WTC11 (cell line): ENCODE results near the gene ALDOB. TPM values are rescaled to one million over a fixed set of nuclear protein-coding genes. Genes with fewer than 3 reads are reported as not detected.

Experiments
- ATAC-seq: fragments of 200-7000 bp; cut with Tn5 transposase; 2 replicates; pipeline ENCODE4 v1.10.0; 2021; ENCODE audit warnings: mild to moderate bottlenecking, moderate library complexity
- CTCF ChIA-PET: fragments of 300-600 bp; sonication (Branson Sonifier 250); formaldehyde crosslinking; loops from one replicate; lab custom pipeline; 2021; ENCODE audit warnings: antibody characterized with exemption; lab: Charles Lee
- POLR2A ChIA-PET: fragments of 350-600 bp; sonication (Branson Sonifier 250); formaldehyde crosslinking; loops from one replicate; lab custom pipeline; 2021; ENCODE audit warnings: antibody characterized with exemption; lab: Charles Lee
- DNase-seq: peaks from one replicate; pipeline ENCODE4 v3.0.0; 2021; ENCODE audit warnings: low spot score
- H3K27ac Mint-ChIP-seq: 2 replicates; pipeline ENCODE4 v1.8.0; 2021; ENCODE audit warnings: mixed read lengths
- H3K27me3 Mint-ChIP-seq: 2 replicates; pipeline ENCODE4 v1.8.0; 2021; ENCODE audit warnings: low read depth, mild to moderate bottlenecking, moderate library complexity, mixed read lengths
- H3K36me3 Mint-ChIP-seq: 2 replicates; pipeline ENCODE4 v1.8.0; 2021; ENCODE audit warnings: mixed read lengths
- H3K4me1 Mint-ChIP-seq: 2 replicates; pipeline ENCODE4 v1.8.0; 2022; ENCODE audit warnings: mixed read lengths
- H3K4me3 Mint-ChIP-seq: 2 replicates; pipeline ENCODE4 v1.8.0; 2021; ENCODE audit warnings: mild to moderate bottlenecking, moderate library complexity, mixed read lengths
- H3K9me3 Mint-ChIP-seq: 2 replicates; pipeline ENCODE4 v1.8.0; 2021; ENCODE audit warnings: mixed read lengths
- ATF3 ChIP-seq: sonication (generic); formaldehyde crosslinking; conservative IDR thresholded peaks from 2 replicates; pipeline ENCODE4 v1.8.1; 2022; ENCODE audit warnings: mild to moderate bottlenecking, missing genetic modification reagents
- ESRRA ChIP-seq: sonication (generic); formaldehyde crosslinking; IDR thresholded peaks from 2 replicates; pipeline ENCODE4 v1.8.1; 2022; ENCODE audit warnings: mild to moderate bottlenecking, missing genetic modification reagents, borderline replicate concordance
- FOXJ3 ChIP-seq: sonication (generic); formaldehyde crosslinking; IDR thresholded peaks from 2 replicates; pipeline ENCODE4 v1.9.0; 2021; ENCODE audit warnings: missing genetic modification reagents, mild to moderate bottlenecking, borderline replicate concordance
- GABPB1 ChIP-seq: sonication (generic); formaldehyde crosslinking; IDR thresholded peaks from 2 replicates; pipeline ENCODE4 v1.8.1; 2023; ENCODE audit warnings: mild to moderate bottlenecking, missing genetic modification reagents
- HMGXB4 ChIP-seq: sonication (generic); formaldehyde crosslinking; IDR thresholded peaks from 2 replicates; pipeline ENCODE4 v1.8.1; 2023; ENCODE audit warnings: mild to moderate bottlenecking, moderate library complexity, missing genetic modification reagents
- JUN ChIP-seq: sonication (generic); formaldehyde crosslinking; IDR thresholded peaks from 2 replicates; pipeline ENCODE4 v1.8.0; 2023; ENCODE audit warnings: mild to moderate bottlenecking, missing genetic modification reagents
- KAT7 ChIP-seq: sonication (generic); formaldehyde crosslinking; IDR thresholded peaks from 2 replicates; pipeline ENCODE4 v1.8.1; 2023; ENCODE audit warnings: missing genetic modification reagents, mild to moderate bottlenecking, borderline replicate concordance
- MYBL2 ChIP-seq: sonication (generic); formaldehyde crosslinking; IDR thresholded peaks from 2 replicates; pipeline ENCODE4 v1.8.1; 2023; ENCODE audit warnings: mild to moderate bottlenecking, moderate library complexity, missing genetic modification reagents
- NR3C1 ChIP-seq: sonication (generic); formaldehyde crosslinking; conservative IDR thresholded peaks from 2 replicates; pipeline ENCODE4 v1.8.1; 2023; ENCODE audit warnings: low read depth, mild to moderate bottlenecking, missing genetic modification reagents
- PRDM15 ChIP-seq: sonication (generic); formaldehyde crosslinking; IDR thresholded peaks from 2 replicates; pipeline ENCODE4 v1.8.0; 2022; ENCODE audit warnings: missing genetic modification reagents
- SMAD4 ChIP-seq: sonication (generic); formaldehyde crosslinking; IDR thresholded peaks from 2 replicates; pipeline ENCODE4 v1.8.0; 2022; ENCODE audit warnings: mild to moderate bottlenecking, missing genetic modification reagents
- TCF7 ChIP-seq: sonication (generic); formaldehyde crosslinking; IDR thresholded peaks from 2 replicates; pipeline ENCODE4 v1.8.0; 2022; ENCODE audit warnings: mild to moderate bottlenecking, low read depth, missing genetic modification reagents, moderate library complexity
- TEAD4 ChIP-seq: sonication (generic); formaldehyde crosslinking; IDR thresholded peaks from 2 replicates; pipeline ENCODE4 v1.8.0; 2022; ENCODE audit warnings: mild to moderate bottlenecking, missing genetic modification reagents
- ZNF121 ChIP-seq: sonication (generic); formaldehyde crosslinking; IDR thresholded peaks from 2 replicates; pipeline ENCODE4 v1.8.0; 2023; ENCODE audit warnings: missing genetic modification reagents
- ZNF263 ChIP-seq: sonication (generic); formaldehyde crosslinking; IDR thresholded peaks from 2 replicates; pipeline ENCODE4 v1.8.1; 2022; ENCODE audit warnings: low read depth, mild to moderate bottlenecking, moderate library complexity, missing genetic modification reagents
- ZNF396 ChIP-seq: fragments of 250-450 bp; sonication (Bioruptor Pico); IDR thresholded peaks from 2 replicates; pipeline ENCODE4 v1.8.0; 2021; ENCODE audit warnings: mild to moderate bottlenecking, moderate library complexity, borderline replicate concordance
- ZNF416 ChIP-seq: fragments of 250-450 bp; sonication (Bioruptor Pico); IDR thresholded peaks from 2 replicates; pipeline ENCODE4 v1.9.0; 2021; ENCODE audit warnings: mild to moderate bottlenecking, inconsistent platforms
- ZNF423 ChIP-seq: fragments of 250-450 bp; sonication (Bioruptor Pico); IDR thresholded peaks from 2 replicates; pipeline ENCODE4 v2.1.2; 2022; ENCODE audit warnings: mild to moderate bottlenecking, moderate library complexity
- total RNA-seq: library from RNA; stranded (reverse); gene quantifications from 3 replicates; pipeline ENCODE4 v1.2.3, GENCODE V29; 2021
- TF ChIP-seq, protein P1 (sequence below): sonication (generic); formaldehyde crosslinking; IDR thresholded peaks from 2 replicates; pipeline ENCODE4 v1.8.0; 2022; ENCODE audit warnings: mild to moderate bottlenecking, missing genetic modification reagents
- TF ChIP-seq, protein P2 (sequence below): fragments of 250-450 bp; sonication (Bioruptor Pico); IDR thresholded peaks from 2 replicates; pipeline ENCODE4 v2.1.2; 2022; ENCODE audit warnings: mild to moderate bottlenecking, moderate library complexity
- TF ChIP-seq, protein P3 (sequence below): sonication (generic); formaldehyde crosslinking; IDR thresholded peaks from 2 replicates; pipeline ENCODE4 v1.8.0; 2022; ENCODE audit warnings: mild to moderate bottlenecking, missing genetic modification reagents
- TF ChIP-seq, protein P4 (sequence below): sonication (generic); formaldehyde crosslinking; IDR thresholded peaks from 2 replicates; pipeline ENCODE4 v1.8.1; 2023; ENCODE audit warnings: mild to moderate bottlenecking, missing genetic modification reagents

The ALDOB gene
- total RNA-seq, 1 experiment from 2014 or later: 0.94 TPM

DNA sequence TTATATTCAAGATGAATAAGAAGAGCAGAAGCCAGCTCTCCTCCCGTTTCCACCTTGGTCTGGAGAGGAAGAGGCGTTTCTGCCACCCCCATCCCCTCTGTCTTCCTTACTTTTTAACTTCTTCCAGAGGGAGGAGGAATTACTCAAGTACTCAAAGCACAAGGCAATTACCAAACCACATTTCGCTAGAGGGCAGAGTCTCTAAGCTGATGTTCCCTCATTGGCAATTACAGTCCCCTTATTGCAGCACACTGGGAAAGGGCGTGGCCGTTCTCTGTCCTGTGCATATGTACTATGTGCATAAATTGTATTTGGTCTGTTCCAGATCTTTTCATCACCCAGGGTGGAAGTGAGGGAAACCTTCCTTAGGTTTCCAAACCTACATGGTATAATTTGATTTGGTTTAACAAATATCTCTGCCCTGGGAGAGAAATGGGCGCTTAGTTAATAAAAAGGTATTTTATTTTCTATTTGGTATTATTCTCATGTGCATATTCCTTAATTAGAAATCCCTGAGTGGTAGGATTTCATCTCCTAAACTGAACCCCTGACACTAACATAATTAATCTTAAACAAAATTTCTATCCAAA is 29.8 kb upstream of the ALDOB start:
- no peak overlapping the region for H3K4me3 Mint-ChIP-seq
- CTCF ChIA-PET: interaction anchor here (0.6 to 7.0 kb wide), 12 partner anchors 12 to 84 kb away, joined by 3 to 39 read pairs (median 8); partner anchors contain the start of genes MRPL50, RNF20 and ZNF189
- peaks cover 66% of the 10 kb centered on the region for H3K4me1 Mint-ChIP-seq
- ATAC-seq: peak; percentile 65
- no peaks in the 10 kb centered on the region for H3K36me3 Mint-ChIP-seq
- DNase-seq: peak; percentile 25
- POLR2A ChIA-PET: interaction anchor here (1.0 to 2.3 kb wide), 4 partner anchors 13 to 64 kb away, joined by 3 to 7 read pairs (median 4); a partner anchor contains a TSS
- H3K27ac Mint-ChIP-seq: no peak overlapping the region
- H3K27me3 Mint-ChIP-seq: no peaks in the 10 kb centered on the region
- no peaks in the 10 kb centered on the region for H3K9me3 Mint-ChIP-seq
- TF ChIP-seq ZNF263 (CRISPR knock-in tag): no peak
- no peak for TF ChIP-seq NR3C1 (CRISPR knock-in tag)
- no peak for TF ChIP-seq ATF3 (CRISPR knock-in tag)
- TF ChIP-seq, protein P1, sequence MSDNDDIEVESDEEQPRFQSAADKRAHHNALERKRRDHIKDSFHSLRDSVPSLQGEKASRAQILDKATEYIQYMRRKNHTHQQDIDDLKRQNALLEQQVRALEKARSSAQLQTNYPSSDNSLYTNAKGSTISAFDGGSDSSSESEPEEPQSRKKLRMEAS (CRISPR knock-in tag): peak; percentile 28; the same call in 1 of the 2 replicates
- TF ChIP-seq ZNF423 (CRISPR knock-in tag): no peak
- TF ChIP-seq, protein P2, sequence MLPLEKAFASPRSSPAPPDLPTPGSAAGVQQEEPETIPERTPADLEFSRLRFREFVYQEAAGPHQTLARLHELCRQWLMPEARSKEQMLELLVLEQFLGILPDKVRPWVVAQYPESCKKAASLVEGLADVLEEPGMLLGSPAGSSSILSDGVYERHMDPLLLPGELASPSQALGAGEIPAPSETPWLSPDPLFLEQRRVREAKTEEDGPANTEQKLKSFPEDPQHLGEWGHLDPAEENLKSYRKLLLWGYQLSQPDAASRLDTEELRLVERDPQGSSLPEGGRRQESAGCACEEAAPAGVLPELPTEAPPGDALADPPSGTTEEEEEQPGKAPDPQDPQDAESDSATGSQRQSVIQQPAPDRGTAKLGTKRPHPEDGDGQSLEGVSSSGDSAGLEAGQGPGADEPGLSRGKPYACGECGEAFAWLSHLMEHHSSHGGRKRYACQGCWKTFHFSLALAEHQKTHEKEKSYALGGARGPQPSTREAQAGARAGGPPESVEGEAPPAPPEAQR (CRISPR knock-in tag): no peak
- TF ChIP-seq TCF7: no peak
- TF ChIP-seq MYBL2: no peak
- TF ChIP-seq HMGXB4: no peak
- no peak for TF ChIP-seq FOXJ3
- no peak for TF ChIP-seq PRDM15
- TF ChIP-seq KAT7: no peak
- TF ChIP-seq GABPB1 (CRISPR knock-in tag): 0 out of 2 replicates have a peak, but pooled peaks have one; percentile 38
- TF ChIP-seq, protein P3, sequence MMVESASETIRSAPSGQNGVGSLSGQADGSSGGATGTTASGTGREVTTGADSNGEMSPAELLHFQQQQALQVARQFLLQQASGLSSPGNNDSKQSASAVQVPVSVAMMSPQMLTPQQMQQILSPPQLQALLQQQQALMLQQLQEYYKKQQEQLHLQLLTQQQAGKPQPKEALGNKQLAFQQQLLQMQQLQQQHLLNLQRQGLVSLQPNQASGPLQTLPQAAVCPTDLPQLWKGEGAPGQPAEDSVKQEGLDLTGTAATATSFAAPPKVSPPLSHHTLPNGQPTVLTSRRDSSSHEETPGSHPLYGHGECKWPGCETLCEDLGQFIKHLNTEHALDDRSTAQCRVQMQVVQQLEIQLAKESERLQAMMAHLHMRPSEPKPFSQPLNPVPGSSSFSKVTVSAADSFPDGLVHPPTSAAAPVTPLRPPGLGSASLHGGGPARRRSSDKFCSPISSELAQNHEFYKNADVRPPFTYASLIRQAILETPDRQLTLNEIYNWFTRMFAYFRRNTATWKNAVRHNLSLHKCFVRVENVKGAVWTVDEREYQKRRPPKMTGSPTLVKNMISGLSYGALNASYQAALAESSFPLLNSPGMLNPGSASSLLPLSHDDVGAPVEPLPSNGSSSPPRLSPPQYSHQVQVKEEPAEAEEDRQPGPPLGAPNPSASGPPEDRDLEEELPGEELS (CRISPR knock-in tag): no peak
- TF ChIP-seq ESRRA: no peak

GRCh38 chr9:101463397-101463796 is 27.8 kb upstream of the ALDOB start:
- Mint-ChIP-seq H3K4me3 (no peak overlapping the region), H3K4me1 (peaks cover 73% of the 10 kb centered on the region)
- TF ChIP-seq SMAD4 (CRISPR knock-in tag) (no peak), TCF7 (no peak), JUN (no peak), ZNF121 (no peak), TEAD4 (CRISPR knock-in tag) (no peak), ZNF396 (no peak), NR3C1 (CRISPR knock-in tag) (no peak), ZNF416 (CRISPR knock-in tag) (no peak)
- TF ChIP-seq, protein P4, sequence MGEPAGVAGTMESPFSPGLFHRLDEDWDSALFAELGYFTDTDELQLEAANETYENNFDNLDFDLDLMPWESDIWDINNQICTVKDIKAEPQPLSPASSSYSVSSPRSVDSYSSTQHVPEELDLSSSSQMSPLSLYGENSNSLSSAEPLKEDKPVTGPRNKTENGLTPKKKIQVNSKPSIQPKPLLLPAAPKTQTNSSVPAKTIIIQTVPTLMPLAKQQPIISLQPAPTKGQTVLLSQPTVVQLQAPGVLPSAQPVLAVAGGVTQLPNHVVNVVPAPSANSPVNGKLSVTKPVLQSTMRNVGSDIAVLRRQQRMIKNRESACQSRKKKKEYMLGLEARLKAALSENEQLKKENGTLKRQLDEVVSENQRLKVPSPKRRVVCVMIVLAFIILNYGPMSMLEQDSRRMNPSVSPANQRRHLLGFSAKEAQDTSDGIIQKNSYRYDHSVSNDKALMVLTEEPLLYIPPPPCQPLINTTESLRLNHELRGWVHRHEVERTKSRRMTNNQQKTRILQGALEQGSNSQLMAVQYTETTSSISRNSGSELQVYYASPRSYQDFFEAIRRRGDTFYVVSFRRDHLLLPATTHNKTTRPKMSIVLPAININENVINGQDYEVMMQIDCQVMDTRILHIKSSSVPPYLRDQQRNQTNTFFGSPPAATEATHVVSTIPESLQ (CRISPR knock-in tag): no peak
- TF ChIP-seq, protein P3 (CRISPR knock-in tag): no peak

More at GRCh38 chr9:101463397-101463796, 27.8 kb upstream of the ALDOB start:
- ChIA-PET CTCF (interaction anchor here (1.2 to 7.0 kb wide), 2 partner anchors 15 to 24 kb away, joined by 13 to 39 read pairs; a partner anchor contains a TSS), POLR2A (interaction anchor here (1.6 kb wide), 1 partner anchor 24 kb away, joined by 4 read pairs; a partner anchor contains a TSS)
- H3K27ac Mint-ChIP-seq: peak overlapping the region; percentile 91
- DNase-seq: no peak
- H3K27me3 Mint-ChIP-seq: no peaks in the 10 kb centered on the region
- no peaks in the 10 kb centered on the region for H3K9me3 Mint-ChIP-seq
- no peaks in the 10 kb centered on the region for H3K36me3 Mint-ChIP-seq
- no peak for ATAC-seq
